Stimulated activated CD8-positive, alpha-beta memory T cell treated with anti-CD3 and anti-CD28 coated beads, Interleukin-15, amount 100 ng/mL, for 4 hours (primary cell): Measurements from ENCODE around the gene OVAAL.
"Not testable (repeated sequence)": the region's sequence is repeated elsewhere in the genome, so short reads cannot be mapped to it uniquely, and the experiment has no call there.

Experiments
- DNase-seq, 2 donors: peaks; one replicate each; pipeline ENCODE4 v3.0.0-alpha.2; 2020; ENCODE audit warnings: low read depth in 2 of 2

Gene OVAAL

DNA sequence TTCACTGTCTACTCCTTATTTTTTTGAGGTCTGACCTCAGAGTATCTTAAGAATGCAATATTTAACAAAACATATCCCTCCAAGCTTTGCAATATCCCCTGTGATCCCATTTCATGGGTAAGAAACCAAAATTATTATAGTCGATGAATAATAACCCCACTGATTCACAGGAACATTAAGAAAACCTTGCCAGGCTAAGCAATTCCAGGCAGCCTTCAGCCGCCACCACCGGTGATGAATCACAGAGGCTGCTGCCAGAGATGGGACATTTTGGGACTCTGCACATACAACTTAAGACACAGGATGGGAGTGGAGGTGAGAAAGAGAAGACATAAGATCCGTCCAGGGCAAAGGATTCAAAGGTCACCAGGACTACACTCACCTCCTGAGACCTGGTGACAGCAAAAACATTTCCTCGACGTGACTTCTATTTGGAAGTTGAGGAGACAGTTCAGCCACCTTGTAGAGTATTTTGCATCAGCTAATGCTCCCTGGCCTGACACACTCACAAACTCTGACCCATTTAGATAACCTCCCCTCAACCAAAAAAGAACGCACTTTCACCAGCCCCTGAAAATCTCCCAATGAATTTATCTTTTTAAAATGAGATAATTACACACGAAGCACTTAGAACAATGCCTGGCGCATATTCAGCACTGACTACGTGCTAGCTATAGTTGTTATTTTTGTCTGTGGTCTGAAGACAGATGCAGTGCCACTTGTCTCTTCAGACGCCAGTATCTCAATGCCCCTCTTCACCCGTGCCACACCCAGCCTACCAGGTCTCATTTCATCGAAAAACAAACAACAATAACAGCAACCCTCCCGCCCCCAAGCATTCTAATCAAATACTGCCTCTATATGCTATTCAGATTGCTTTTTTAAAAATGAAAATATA is 17.8 kb upstream of the OVAAL start:
- DNase-seq = no peak

DNA sequence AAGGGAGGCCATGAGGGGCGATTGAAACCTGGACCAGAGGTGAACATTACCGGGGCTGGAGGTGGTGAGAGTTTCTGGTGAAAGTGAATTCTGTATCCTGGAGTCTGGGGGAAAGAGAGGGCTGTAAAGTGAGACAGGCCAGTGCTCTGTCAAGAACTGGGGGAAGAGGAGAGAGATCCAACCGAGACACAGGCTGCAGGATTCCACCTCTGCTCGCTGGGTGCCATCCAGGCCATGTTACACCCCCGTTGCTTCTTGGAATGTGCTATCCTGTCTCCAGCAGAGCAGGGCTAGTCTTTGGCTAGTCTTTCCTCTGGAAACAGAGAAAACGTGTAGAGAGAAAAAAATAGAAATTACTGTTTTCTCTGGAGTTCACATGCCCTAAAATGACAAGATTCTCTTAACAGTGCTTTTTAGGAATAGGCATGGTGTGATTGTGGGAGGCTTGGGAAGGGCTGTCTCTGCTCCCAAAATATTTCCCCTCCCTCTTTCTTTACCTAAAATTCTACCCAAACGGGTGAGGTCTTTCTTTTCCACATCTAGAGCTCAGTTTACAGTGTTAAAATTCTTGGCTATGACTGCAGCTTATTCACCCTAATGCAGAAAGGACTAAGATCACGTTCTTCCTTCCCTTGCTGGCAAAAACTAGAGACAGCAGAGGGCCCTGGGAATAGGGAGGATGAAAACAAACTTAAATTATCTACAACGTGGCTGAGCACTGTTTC is 16.5 kb upstream of the OVAAL start:
- DNase-seq = no peak

DNA sequence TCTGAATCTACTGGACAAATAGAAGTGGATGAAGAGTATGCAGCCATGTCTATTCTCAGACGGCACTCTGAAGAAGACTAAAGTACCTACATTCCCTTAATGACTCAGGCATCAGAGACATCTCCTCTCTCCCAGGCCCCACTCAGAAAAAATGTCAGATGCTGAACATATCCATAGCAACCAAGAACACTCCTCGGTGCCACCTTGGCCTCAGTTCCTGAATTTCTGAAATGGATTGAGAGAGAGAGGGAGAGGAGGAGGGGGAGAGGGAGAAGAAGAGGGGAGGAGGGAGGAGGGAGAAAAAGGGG is 16.0 kb upstream of the OVAAL start:
- DNase-seq = no peak

DNA sequence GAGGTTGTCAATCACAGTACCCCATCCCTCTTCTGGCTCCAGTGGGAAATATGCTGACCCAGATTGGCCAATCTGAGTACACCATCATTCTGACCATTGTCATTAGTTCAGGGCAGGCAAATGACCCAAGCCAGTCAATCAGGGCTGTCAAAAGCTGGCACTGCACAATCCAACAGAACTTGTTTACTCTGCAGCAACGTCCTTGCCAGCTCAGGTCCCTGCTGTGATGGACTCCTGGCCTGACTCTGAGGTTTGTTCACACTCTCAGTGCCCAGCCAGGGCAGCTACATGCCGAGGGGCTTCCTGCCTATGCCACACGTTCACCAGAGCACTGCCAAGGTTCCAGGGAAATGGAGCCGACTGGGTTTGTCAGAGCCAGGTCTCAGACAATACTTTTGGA is 14.7 kb upstream of the OVAAL start:
- DNase-seq = no peak

DNA sequence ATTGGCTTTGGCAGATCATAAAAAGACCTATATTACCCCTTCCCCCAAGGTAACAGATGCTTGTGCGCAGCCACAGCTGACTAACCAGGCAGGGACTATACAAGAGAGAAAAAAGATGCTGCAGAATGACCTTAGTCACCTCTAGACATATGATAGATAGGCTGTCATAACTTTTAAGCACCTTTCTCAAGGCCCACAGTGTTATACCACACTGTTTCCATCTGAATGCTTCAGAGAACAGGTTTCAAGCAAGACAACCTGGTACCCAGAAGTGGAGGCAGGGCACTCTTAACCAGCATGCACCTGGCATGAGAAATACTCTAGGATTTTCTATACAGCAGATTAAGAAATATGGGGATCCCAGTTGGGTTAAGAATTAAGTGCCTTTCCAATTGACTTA is 12.8 kb upstream of the OVAAL start:
- DNase-seq = no peak

DNA sequence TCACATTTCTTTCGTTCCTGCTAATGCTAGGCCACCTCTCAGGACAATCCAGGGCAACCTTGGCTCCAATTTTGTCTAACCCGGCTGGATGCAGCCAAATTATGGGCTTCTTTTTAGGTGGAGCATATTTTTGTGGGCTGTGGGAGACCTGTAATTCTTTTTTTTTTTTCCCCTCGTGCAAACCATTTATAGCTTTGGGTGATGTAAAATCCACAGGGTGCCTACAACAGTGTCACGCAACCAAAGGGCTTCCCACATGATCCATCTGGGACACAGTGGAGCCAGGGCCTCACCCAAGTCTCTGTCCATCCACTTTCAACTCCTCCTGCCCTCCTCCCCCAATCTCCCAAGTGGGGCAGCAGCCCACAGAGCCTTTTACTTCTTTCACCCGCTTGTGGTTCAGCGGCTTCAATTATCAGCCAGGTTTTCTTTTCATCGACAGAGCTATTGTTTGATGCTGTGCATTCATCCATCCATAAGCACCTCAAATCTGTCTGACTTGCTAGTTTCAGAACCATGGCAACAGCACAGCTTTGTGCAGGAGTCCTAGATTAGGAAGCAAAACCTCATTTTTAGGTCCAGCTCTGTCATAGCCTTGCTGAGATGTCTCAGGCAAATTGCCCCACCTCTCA is 10.0 kb upstream of the OVAAL start:
- no peak for DNase-seq

DNA sequence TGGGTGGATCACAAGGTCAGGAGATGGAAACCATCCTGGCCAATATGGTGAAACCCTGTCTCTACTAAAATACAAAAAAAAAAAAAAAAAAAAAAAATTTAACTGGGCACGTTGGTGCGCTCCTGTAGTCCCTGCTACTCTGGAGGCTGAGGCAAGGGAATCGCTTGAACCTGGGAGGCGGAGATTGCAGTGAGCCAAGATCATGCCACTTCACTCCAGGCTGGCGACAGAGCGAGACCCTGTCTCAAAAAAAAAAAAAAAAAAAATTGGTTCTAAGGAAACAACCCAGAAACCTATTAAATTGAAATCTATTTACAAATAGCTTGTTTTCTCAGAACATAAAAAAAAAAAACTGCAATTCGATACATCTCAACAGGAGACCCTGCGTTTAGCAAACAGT is 9.0 kb upstream of the OVAAL start:
- DNase-seq = not testable (repeated sequence)

DNA sequence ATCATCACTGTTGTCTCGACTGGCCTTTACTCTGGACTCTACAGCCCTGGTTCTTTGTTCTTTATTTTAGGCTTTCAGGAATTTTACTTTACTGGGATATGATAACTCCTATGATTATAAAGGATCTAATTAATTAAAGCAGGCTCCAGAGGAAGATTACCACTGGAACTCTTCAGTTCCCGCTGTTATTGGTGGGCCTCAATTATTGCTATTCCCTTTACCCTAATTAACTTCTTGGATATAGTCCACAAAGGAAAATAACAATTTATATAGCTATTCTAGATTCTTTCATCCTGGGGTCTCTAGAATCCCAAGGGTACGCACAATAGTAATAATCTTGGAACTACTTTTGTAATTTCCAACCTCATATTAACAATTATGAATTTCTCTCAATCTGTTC is 8.5 kb upstream of the OVAAL start:
- DNase-seq = no peak

DNA sequence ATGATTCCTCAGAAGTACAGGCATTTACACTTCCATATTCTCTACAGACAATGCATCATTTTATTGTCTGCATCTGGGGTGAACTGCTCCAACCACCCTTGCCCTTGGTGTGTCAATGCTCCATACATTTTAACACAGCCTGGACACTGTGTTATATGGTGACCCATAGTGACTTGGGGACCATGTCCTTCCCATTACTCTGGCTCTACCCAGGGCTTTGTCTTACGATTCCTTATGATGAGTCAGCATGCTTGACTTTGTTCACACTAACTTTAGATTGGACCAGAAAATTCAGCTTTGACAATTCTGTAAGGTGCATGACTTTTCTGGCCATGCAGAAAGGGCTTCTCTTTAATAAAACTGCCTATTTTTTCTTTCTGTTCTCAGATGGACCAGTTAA is 6.8 kb upstream of the OVAAL start:
- no peak for DNase-seq

DNA sequence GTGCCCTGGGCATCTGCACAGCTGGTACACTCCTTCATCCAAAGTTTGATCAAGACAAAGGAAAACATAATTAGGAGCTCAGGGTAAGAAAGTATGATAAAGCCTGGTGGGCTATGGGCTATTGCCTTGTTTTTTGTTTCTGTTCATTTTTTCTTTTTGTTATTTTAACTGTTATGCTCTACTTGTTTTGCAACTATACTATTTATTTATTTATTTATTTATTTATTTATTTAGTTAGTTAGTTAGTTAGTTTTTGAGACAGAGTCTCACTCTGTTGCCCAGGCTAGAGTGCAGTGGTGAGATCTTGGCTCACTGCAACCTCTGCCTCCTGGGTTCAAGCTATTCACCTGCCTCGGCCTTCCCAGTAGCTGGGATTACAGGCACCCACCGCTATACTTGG is 5.7 kb upstream of the OVAAL start:
- not testable (repeated sequence) for DNase-seq

DNA sequence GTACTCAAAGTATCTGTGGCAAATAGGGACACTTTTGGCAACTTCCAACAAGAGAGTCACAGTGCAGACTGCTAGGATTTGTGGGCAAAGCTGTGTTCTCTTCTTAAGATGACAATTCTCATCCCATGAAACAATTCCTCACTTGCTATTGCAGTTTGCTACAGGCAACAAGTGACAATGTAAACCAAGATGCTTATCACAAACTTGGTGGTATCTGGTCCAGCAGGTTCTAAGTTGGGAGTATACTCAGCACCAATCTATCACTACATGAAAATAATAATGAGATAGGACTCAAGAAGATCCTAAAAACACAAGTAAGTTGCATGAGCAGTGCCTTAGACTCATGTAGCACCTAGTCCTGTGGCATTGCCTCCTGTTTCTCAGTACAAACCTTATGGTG is 3.4 kb upstream of the OVAAL start:
- DNase-seq = no peak

DNA sequence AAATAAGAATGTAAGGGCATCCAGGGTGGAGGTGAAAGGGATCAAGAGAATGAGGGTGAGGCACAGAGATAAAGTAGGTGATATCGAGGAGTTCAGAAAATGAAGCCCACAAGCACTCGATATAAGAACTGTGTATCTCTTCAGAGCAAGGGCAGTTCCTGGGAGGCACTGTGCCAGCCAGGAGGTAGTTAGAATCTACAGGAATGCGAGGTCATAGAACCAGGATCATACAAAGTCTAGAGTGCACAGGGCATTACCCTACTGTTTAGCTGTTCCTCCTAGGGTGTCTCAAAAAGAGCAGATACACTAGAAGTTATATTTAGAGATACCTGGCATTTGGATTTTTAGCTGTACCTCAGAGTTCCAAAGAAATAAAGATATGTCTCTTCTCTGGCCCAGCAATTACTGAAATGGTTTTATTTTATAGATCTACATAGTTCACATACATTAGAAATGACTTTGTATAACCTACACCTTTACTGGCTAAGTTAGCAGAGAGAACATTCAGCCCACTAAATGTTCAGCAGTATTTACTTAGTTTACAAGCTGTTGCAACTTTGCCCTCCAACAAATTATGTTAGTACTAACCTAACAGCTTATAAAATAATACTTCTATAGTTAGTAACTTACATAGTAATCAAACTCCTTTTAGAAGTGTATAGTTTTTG is 1.6 kb downstream of the OVAAL start:
- DNase-seq = no peak

DNA sequence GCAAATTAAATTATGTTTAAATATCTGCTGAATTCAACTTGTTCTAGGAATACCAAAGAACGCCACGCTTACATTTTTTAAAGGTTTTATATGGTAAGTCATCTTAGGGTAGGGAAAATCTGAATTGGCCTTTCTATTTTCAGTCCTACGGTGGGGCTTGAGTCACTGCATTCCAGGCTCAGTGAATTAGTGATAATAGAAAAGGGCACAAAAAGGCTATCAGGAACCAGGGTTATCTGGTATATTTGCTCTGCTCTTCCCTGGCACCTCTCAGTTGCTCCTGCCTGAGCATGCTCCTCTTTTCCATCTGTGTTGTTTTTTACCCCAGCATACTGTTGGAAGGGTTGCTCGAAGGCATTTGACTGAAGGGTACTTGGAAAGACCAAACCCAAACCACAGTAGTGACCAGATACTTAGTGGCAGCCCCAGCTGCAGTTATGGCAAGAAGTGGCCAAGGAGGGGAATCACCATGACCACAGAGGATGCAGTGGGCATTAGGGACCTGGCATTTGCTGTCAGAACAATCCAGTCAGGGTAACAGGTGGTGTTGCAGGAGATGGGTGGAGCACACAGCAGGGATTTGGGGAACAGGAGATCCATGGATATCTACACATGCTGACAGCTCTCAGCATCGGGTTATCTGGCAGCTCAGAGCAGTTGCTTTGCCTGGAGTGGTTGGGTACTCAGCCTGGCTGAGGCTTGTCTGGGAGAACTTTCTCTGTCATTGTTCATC is 2.3 kb downstream of the OVAAL start:
- DNase-seq = no peak

DNA sequence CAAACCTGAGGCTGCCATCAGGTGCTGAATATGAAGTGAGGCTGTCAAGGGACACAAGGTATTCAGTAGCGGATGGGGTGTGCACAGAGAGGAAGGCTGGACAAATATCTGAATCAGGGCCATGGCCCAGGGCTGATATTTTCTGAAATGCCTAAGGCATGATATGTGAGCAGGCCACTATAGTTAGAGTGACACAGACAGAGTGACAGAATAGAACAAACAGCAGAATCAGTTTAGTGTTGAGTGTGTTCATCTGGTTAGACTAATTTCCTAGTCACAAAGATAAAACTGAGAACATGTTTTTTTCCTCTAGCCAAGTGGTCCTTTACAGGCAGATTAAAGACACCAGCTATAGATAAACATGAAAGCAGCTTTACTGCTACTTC is 3.9 kb downstream of the OVAAL start:
- no peak for DNase-seq

DNA sequence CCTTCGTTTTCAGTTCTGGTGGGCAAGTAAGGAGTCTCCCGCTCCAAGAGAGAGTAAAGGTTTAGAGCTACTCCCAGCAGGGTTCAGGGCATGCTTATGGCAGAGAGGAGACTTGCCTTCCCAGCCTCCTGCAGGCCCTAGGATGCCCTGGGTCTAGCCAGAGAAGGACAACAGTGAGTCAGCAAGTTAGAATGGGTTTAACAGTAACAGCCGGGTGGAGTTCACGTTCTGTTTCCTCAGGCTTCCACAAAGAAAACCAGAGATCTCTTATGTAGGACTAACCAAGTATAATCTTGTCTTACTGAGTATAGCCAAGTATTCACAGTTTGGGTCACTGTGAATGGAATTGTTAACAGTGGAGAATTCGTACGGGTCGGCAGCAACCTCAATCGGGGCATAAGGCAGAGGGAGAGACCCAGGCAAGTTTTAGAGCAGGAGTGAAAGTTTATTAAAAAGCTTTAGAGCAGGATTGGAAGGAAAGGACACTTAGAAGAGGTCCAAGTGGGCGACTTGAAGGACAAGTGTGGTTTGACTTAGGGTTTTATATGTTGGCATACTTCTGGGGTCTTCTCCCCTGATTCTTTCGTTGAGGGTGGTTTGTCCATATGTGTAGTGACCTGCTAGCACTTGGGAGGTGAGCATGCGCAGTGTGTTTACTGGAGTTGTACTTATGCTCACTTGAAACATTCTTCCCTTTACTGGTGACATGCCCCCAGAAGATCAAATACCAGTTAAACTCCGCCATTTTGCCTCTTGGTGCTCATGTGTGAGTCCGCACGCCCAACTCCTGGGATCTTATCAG is 4.5 kb downstream of the OVAAL start:
- no peak for DNase-seq

DNA sequence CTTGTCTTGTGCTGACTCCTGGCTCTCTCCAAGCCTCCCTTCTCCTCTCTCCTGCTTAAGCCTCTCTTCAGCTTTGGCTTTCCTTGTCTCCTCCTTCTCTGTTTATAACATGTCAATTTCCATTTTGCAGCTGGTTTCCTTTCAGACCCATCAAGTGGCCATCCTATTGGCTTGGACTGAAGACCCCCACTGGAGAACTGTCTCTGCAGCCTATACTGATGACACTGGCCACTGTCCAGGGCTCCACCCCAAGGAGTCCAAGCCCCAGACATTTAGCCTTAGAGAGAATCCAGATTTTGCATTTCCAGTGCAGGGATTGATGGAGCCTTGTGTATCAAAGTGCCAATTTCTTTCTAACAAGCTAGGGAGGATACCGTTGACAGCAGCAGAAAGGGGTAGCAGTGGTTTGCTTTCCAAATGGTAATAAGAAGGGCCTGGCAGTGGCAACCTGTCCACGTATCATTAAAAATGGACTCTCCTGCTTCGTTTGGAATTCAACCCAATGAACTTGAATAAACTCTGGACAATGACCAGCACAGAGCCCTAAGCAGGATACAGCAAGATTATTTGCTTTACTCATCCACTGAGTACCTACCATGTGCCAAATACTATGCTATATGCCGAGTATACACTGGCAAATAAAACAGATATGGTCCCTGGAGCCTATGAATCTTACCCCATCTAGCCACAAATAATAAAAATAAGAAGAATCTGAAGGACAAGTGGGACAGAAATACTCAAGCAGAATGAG is 6.5 kb downstream of the OVAAL start:
- no peak for DNase-seq

DNA sequence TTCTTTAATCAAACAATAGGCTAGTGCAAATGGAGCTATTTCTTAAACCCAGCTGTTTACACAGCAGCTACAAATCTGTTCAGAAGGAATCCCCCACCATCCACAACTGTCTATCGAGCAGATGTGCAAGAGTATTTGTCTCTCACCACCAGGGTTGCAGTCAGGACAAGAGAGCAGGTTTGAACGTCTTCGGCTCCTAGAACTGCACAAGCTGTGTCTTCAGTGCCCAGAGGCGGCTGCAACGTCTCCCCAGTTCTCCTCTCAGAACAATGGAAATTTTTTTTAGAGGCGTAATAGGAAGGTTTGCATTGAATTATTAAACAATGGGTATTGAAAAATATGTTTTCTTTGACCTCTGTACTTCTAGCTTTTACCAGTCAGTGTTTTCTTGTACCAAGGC is 7.3 kb downstream of the OVAAL start:
- no peak for DNase-seq

DNA sequence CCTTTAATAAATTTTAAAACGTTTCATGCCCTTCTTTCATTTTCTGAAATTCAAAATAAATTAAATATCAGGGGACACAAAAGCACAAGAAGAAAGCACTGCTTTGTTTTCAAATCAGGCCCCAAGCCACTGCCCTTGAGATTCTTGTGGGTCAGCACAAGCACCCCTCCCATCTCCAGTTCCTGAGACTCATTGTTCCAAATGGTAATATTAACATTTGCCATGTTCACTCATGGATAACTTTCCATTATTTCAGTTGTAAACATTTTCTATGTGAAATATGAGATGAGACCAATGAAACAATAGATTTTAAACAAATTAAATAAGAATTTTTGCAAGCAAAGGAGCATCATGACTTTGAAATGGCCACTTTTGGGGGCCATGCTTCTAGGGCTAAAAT is 7.7 kb downstream of the OVAAL start:
- DNase-seq = no peak

DNA sequence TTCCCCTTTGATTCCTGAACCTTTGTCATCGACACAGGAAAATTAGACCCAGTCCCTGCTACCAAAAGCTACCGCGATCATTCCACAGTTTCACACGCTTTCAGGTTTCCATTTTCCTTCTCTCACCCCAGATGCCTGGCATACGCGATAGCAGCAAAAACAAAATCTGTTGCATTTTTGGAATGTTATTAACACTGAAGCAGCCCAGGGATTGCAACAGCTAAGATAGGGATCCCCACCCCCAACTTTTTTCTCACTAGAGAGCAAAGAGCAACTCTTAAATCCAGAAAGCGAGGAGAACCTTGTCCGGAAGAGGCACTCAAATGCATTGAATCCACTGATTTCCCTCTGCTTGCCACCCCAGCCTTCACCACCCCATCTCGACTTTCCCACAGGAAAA is 8.9 kb downstream of the OVAAL start:
- DNase-seq = no peak

DNA sequence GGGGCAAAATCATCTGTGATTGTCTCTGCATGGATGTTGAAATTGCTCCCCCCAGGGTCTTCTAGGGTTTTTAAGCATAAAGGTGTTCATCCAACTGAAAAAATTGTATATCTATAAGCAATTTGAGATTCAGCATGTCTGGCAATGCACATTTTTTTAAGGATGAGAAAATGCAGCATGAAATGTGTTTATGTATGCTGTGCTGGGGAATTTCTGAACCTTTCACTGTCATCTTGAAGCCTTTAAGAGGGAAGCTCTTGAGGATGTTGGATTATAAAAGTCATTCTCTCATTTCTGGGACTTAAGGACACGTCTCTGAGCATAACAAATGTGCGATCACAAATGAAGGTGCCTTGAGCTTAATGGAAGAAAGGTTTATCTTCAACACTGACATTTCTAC is 9.4 kb downstream of the OVAAL start:
- no peak for DNase-seq
